GM18505 (cell line): ENCODE results near the gene SLK.

Source experiments
- ATAC-seq: cut with Tn5 transposase; IDR thresholded peaks from one replicate; pipeline ENCODE4 v1.9.1; 2021; ENCODE audit not compliant: unreplicated experiment
- POLR2A ChIP-seq: IDR thresholded peaks from 4 replicates; pipeline ENCODE4 v1.6.1; 2011; ENCODE audit warnings: borderline replicate concordance; ENCODE audit not compliant: insufficient read depth, insufficient read length; ENCODE audit errors: extremely low read depth

Gene SLK

GRCh38 chr10:104045151-104046089, 78.5 kb downstream of the SLK start:
- TF ChIP-seq POLR2A = no peak
- ATAC-seq = no peak

- no peak for TF ChIP-seq POLR2A
- ATAC-seq = no peak
Observed at GRCh38 chr10:104046651-104047050, 79.7 kb downstream of the SLK start.

- no peak for ATAC-seq
- no peak for TF ChIP-seq POLR2A
Observed at GRCh38 chr10:104049504-104050250, 82.7 kb downstream of the SLK start.

GRCh38 chr10:104052431-104052830, 85.5 kb downstream of the SLK start:
- no peak for TF ChIP-seq POLR2A
- ATAC-seq = no peak

- TF ChIP-seq POLR2A = no peak
- ATAC-seq = no peak
Observed at GRCh38 chr10:104053201-104053600, 86.3 kb downstream of the SLK start.

- TF ChIP-seq POLR2A = no peak
- ATAC-seq = no peak
Observed at GRCh38 chr10:104054430-104054829, 87.5 kb downstream of the SLK start.

- no peak for TF ChIP-seq POLR2A
- no peak for ATAC-seq
Observed at GRCh38 chr10:104056619-104057273, 89.8 kb downstream of the SLK start.

GRCh38 chr10:104057717-104058116, 90.8 kb downstream of the SLK start:
- TF ChIP-seq POLR2A = no peak

GRCh38 chr10:104059364-104059763, 92.4 kb downstream of the SLK start:
- no peak for ATAC-seq
- TF ChIP-seq POLR2A = no peak

More at GRCh38 chr10:104057717-104058116, 90.8 kb downstream of the SLK start:
- ATAC-seq = no peak

- ATAC-seq = no peak
Observed at GRCh38 chr10:104061196-104061595, 94.3 kb downstream of the SLK start.

GRCh38 chr10:104065748-104066147, 98.8 kb downstream of the SLK start:
- no peak for TF ChIP-seq POLR2A
- no peak for ATAC-seq

More at GRCh38 chr10:104061196-104061595, 94.3 kb downstream of the SLK start:
- TF ChIP-seq POLR2A = no peak

- no peak for ATAC-seq
- no peak for TF ChIP-seq POLR2A
Observed at GRCh38 chr10:104066945-104067344, 100.0 kb downstream of the SLK start.

GRCh38 chr10:104067525-104067924, 100.6 kb downstream of the SLK start:
- ATAC-seq = no peak
- no peak for TF ChIP-seq POLR2A

- no peak for ATAC-seq
- TF ChIP-seq POLR2A = no peak
Observed at GRCh38 chr10:104069613-104070012, 102.7 kb downstream of the SLK start.

- no peak for TF ChIP-seq POLR2A
- ATAC-seq = no peak
Observed at GRCh38 chr10:104072786-104073185, 105.8 kb downstream of the SLK start.
